Measurements from ENCODE around the gene B3GNT7.

DNA sequence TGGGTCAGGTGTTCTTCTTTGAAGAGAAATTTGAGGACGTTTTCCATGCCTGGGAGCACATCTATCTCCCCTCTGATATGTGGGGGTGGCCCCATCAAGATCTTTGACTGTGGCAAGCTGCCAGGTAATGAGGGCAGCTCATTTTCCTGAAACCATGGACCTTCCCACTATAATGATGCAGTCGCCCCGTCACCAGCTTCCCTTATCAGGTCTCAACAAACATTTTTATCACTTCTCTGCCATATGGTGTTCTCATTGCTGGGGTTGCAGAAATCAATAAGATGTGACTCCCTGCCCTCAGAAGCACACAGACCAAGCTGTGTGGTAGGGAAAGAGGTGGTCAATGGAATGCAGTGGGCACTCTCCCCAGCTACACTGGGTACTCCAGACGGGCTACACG is 48.4 kb upstream of the B3GNT7 start:
- TF ChIP-seq POLR2A (IDR thresholded peaks at IDR 0.05; ENCODE audit: low read depth, low read length): no peak
- TF ChIP-seq POLR2AphosphoS5 (IDR thresholded peaks at IDR 0.05; ENCODE audit: low read depth, low read length): no peak
- TF ChIP-seq TAF1 (IDR thresholded peaks at IDR 0.05; ENCODE audit: borderline replicate concordance, low read depth, low read length): no peak
